Measurements from ENCODE around the gene GADD45A.

GRCh38 chr1:67651031-67651430 lies 34.0 kb upstream of the GADD45A start:
- no peak for TF ChIP-seq CTCF (IDR thresholded peaks at IDR 0.05)
- TF ChIP-seq POLR2A (IDR thresholded peaks at IDR 0.05): no peak
- TF ChIP-seq POLR2AphosphoS5 (IDR thresholded peaks at IDR 0.05): no peak

All from sigmoid colon (tissue), 4 donors.